ENCODE data around the gene RNF150.
"Not testable (repeated sequence)": the region's sequence is repeated elsewhere in the genome, so short reads cannot be mapped to it uniquely, and the experiment has no call there.

The RNF150 gene

DNA sequence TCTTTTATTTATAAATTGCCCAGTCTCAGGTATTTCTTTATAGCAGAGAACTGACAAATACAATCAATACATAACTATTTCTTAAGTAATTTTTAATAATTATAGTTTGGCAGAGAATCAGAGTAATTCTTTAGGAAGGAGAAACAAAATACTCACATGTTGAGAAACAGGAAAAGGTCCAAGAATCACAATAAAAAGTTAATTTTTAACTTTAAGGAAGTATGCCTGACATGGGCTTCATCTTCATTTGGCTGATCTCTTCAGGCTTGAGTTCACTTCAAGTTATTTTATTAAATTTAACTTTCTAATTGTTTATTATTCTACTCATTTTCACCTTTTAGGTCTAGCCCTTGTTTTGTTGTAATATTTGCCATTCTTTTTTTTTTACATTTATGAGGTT lies 36.1 kb upstream of the RNF150 start:
- H3K27ac ChIP-seq = no peak overlapping the region
- POLR2A ChIA-PET (ENCODE audit: low non-redundant PET) = no interaction called here
- TF ChIP-seq, protein P1, sequence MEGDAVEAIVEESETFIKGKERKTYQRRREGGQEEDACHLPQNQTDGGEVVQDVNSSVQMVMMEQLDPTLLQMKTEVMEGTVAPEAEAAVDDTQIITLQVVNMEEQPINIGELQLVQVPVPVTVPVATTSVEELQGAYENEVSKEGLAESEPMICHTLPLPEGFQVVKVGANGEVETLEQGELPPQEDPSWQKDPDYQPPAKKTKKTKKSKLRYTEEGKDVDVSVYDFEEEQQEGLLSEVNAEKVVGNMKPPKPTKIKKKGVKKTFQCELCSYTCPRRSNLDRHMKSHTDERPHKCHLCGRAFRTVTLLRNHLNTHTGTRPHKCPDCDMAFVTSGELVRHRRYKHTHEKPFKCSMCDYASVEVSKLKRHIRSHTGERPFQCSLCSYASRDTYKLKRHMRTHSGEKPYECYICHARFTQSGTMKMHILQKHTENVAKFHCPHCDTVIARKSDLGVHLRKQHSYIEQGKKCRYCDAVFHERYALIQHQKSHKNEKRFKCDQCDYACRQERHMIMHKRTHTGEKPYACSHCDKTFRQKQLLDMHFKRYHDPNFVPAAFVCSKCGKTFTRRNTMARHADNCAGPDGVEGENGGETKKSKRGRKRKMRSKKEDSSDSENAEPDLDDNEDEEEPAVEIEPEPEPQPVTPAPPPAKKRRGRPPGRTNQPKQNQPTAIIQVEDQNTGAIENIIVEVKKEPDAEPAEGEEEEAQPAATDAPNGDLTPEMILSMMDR (conservative IDR thresholded peaks at IDR 0.05; ENCODE audit: low read depth) = no peak
- CTCF ChIA-PET = no interaction called here
- DNase-seq (ENCODE audit: low spot score) = no peak

DNA sequence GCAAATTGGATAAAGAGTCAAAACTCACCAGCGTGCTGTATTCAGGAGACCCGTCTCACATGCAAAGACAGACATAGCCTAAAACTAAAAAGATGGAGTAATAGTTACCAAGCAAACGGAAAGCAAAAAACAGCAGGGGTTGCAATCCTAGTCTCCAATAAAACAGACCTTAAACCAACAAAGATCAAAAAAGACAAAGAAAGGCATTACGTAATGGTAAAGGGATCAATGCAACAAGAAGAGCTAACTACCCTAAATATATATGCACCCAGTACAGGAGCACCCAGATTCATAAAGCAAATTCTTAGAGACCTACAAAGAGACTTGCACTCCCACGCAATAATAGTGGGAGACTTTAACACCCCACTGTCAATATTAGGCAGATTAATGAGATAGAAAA lies 31.7 kb upstream of the RNF150 start:
- DNase-seq (ENCODE audit: low spot score); CTCF ChIA-PET; POLR2A ChIA-PET (ENCODE audit: low non-redundant PET): not testable (repeated sequence)

DNA sequence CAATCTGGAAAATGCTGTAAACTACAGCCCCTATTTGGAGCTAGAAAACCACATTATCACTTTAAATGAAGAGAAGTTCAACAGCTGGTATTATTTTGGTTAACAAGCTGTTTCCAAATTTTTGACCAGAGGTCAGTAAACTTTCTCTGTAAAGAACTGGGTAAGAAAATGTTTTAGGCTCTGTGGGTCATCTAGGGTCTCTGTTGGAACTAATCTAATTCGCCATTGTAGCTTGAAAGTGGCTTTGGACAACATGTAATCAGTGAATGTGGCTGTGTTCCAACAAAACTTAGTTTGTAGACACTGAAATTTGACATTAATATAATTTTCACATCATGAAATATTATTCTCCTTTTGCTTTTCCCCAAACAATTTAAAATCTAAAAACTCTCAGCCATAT lies 25.8 kb upstream of the RNF150 start:
- TF ChIP-seq, protein P1 (conservative IDR thresholded peaks at IDR 0.05; ENCODE audit: low read depth) = no peak
- POLR2A ChIA-PET (ENCODE audit: low non-redundant PET) = interaction anchor here (0.5 kb wide), 1 partner anchor 930 kb away, joined by 4 read pairs; no protein-coding TSS in a partner anchor
- no peak for DNase-seq (ENCODE audit: low spot score)
- CTCF ChIA-PET = interaction anchor here (0.6 to 1.1 kb wide), 8 partner anchors 23 to 1787 kb away, joined by 3 to 7 read pairs (median 4); no protein-coding TSS in a partner anchor
- H3K27ac ChIP-seq = no peak overlapping the region

More for the DNA sequence above, 31.7 kb upstream of the RNF150 start:
- not testable (repeated sequence) for H3K27ac ChIP-seq

DNA sequence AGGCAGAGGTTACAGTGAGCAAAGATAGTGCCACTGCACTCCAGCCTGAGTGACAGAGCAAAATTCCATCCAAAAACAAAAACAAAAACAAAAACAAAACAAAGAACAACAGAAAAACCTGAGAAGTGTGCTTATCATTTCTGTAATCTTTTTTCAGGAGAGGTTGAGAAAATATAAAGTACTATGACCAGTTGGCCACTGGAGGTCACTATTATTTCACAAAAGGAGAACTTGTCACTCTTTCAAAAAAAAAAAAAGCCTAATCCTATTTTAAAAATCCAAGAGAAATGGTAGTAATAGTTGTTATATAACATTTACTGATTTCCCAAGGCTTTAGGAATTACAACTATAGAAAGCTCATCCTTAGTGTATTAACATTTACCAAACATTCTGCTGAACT lies 24.9 kb upstream of the RNF150 start:
- ChIA-PET POLR2A (ENCODE audit: low non-redundant PET) (no interaction called here), CTCF (interaction anchor here (0.6 to 1.1 kb wide), 9 partner anchors 17 to 1412 kb away, joined by 3 to 7 read pairs (median 4); no protein-coding TSS in a partner anchor)
- no peak overlapping the region for H3K27ac ChIP-seq
- TF ChIP-seq, protein P1 (conservative IDR thresholded peaks at IDR 0.05; ENCODE audit: low read depth) = peak; percentile 56
- DNase-seq (ENCODE audit: low spot score) = peak; percentile 52

DNA sequence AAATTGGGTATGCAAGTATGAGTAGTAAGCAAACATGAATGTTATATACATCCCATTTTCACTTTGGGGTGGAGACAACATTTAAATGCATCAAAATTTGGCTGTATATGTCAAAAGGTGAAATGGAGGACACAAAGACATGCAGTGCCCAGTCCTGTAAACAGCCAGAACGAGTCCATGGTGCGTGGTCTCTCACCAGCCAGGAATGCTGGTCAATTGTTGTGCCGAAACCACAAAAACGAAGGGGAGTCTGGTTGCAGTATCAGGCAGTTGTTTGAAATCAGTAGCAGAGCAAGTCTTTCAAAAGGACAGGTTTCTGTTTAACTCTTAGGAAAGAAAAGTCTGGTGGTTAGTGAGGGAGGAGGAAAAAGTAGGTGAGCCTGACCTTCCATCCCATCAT lies 22.3 kb upstream of the RNF150 start:
- ChIA-PET POLR2A (ENCODE audit: low non-redundant PET) (no interaction called here), CTCF (no interaction called here)
- DNase-seq (ENCODE audit: low spot score) = no peak
- TF ChIP-seq, protein P1 (conservative IDR thresholded peaks at IDR 0.05; ENCODE audit: low read depth) = no peak
- H3K27ac ChIP-seq = no peak overlapping the region

DNA sequence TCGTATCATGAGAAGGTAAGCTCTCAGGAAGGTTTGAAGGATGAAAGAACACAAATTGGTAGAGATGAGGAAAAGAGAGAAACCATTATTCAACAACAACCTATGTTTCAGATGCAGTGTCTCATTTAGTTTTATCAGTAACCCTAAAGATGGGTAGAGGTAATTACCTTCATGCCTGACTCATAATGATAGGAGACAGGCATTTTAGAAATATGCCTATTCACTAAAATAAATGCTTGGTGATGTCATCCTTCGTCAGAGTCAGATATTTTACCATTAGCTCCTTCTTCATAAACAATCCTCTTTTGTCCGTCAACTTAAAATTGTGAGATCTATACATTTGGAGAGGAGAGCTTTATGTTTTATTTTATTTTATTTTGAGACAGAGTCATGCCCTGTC lies 21.5 kb upstream of the RNF150 start:
- H3K27ac ChIP-seq = no peak overlapping the region
- no peak for DNase-seq (ENCODE audit: low spot score)
- TF ChIP-seq, protein P1 (conservative IDR thresholded peaks at IDR 0.05; ENCODE audit: low read depth) = no peak
- ChIA-PET CTCF (interaction anchor here (0.6 to 0.7 kb wide), 2 partner anchors 149 to 1848 kb away, joined by 3 to 5 read pairs; no protein-coding TSS in a partner anchor), POLR2A (ENCODE audit: low non-redundant PET) (no interaction called here)

DNA sequence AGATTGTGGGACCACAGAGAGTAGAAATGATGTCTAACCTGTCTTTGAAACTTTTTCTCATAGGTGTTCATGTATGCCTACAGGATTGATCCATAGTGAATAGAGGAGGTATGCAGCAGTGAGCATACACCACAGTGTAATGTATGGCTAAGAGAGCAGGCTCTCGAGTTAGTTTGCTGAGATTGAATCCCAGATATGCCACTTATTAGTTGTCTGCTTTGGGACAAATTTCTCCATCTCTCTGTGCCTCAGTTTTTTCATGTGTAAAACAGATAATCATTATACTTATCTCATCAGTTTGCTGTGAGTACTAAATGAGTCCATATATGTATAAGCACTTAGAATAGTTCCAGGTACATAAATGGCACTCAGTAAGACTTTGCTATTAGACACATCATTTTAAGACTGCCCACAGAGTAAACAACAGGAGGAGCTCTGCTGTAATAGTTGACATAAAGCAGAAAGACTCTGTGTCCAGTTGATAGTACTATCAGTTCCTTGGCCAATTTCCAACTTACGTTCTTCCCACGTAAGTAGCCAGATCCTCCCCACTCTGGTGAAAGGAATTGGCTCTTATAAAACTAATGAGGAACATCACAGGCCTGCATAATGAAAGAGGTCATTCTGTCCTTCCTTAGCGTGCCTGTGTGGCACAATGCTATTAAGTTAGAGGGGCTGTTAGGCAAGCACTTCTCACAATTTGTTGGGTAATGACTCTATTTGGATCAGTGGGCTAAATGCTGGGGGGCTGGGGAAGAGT lies 20.7 kb upstream of the RNF150 start:
- POLR2A ChIA-PET (ENCODE audit: low non-redundant PET) = no interaction called here

More for the DNA sequence above, 20.7 kb upstream of the RNF150 start:
- DNase-seq (ENCODE audit: low spot score) = no peak
- CTCF ChIA-PET = interaction anchor here (0.6 kb wide), 1 partner anchor 150 kb away, joined by 5 read pairs; no protein-coding TSS in a partner anchor
- no peak overlapping the region for H3K27ac ChIP-seq
- TF ChIP-seq, protein P1 (conservative IDR thresholded peaks at IDR 0.05; ENCODE audit: low read depth) = no peak

Data from RWPE1 (cell line).